GM12872 (cell line): ENCODE results near the gene MS4A4A.

ENCODE experiments used
- TF ChIP-seq, protein P1 (sequence below): IDR thresholded peaks from 3 replicates; pipeline ENCODE4 v1.5.1; 2011; ENCODE audit warnings: low read depth, mild to moderate bottlenecking, low read length, moderate library complexity; ENCODE audit not compliant: insufficient read depth

The MS4A4A gene

GRCh38 chr11:60280412-60280811 is at the start of gene MS4A4A:
MS4A4A (plus strand) TSS chr11:60280666; CDS start chr11:60280676, 10 bp downstream.
- TF ChIP-seq, protein P1, sequence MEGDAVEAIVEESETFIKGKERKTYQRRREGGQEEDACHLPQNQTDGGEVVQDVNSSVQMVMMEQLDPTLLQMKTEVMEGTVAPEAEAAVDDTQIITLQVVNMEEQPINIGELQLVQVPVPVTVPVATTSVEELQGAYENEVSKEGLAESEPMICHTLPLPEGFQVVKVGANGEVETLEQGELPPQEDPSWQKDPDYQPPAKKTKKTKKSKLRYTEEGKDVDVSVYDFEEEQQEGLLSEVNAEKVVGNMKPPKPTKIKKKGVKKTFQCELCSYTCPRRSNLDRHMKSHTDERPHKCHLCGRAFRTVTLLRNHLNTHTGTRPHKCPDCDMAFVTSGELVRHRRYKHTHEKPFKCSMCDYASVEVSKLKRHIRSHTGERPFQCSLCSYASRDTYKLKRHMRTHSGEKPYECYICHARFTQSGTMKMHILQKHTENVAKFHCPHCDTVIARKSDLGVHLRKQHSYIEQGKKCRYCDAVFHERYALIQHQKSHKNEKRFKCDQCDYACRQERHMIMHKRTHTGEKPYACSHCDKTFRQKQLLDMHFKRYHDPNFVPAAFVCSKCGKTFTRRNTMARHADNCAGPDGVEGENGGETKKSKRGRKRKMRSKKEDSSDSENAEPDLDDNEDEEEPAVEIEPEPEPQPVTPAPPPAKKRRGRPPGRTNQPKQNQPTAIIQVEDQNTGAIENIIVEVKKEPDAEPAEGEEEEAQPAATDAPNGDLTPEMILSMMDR, result no peak

- TF ChIP-seq, protein P1, result no peak
These were observed 49.8 kb upstream of the MS4A4A start for GRCh38 chr11:60230681-60231080.

GRCh38 chr11:60235321-60235720 is 45.1 kb upstream of the MS4A4A start:
- TF ChIP-seq, protein P1, result no peak

DNA sequence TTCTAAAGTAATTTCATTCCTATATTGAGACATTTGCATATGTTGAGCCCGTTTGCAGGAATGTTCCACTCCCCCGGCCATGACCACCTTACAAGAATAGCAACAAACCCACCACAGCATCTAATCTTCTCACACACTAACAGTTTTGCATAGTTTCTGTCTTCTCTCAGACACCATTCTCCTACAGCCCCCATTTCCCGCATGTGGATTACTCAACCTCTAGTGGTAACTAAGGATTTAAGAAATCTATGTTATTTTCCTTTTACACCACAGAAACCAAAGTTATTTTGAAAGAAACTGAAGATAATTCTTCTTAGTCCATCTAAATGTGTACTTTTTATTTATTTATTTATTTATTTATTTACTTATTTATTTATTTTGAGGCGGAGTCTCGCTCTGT is 39.8 kb upstream of the MS4A4A start:
- TF ChIP-seq, protein P1, result no peak

- TF ChIP-seq, protein P1, result no peak
These were observed 38.7 kb upstream of the MS4A4A start for GRCh38 chr11:60241786-60242185.

DNA sequence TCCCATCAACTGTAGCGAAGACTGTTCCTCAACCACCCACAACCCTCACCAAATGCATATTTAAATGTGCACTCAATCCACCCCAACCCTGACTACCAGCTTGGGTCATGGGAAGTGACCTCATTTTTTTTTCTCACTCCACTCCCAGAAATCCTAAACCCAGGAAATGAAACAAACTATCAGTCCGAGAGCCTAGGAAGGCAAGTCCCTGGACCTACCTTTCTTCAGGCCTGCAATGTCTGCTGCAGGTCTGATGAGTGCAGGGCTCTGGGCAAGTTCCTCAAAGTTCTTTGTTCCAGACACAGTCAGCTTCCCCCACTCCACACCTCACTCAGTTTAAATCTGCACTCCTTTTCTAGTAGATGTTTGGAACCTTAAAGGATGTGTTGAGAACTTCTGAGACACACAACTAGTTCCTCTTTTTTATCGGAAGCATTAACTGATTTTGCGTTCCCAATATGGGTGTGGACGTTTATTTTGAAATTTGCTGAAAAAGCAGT is 37.7 kb upstream of the MS4A4A start, which contains the start of gene MS4A4E:
TSS of gene MS4A4E (minus strand) at position 398 of the 500 bp plus-strand sequence. CDS start 13,082 bp downstream, outside the sequence.
- TF ChIP-seq, protein P1, result no peak

- TF ChIP-seq, protein P1, result 0 out of 3 replicates have a peak, but pooled peaks have one; percentile 18
These were observed 28.8 kb upstream of the MS4A4A start for GRCh38 chr11:60251485-60252212.
